ENCODE data around the gene SKI. TPM values are rescaled to one million over a fixed set of nuclear protein-coding genes. Genes with fewer than 3 reads are reported as not detected.

The SKI gene
- total and polyA plus RNA-seq, 9 of the 15 experiments (the other 6 are each of a cell fraction or from before 2014, with no cell fraction given) = 0.10 to 60.5 (median 4.6) TPM

DNA sequence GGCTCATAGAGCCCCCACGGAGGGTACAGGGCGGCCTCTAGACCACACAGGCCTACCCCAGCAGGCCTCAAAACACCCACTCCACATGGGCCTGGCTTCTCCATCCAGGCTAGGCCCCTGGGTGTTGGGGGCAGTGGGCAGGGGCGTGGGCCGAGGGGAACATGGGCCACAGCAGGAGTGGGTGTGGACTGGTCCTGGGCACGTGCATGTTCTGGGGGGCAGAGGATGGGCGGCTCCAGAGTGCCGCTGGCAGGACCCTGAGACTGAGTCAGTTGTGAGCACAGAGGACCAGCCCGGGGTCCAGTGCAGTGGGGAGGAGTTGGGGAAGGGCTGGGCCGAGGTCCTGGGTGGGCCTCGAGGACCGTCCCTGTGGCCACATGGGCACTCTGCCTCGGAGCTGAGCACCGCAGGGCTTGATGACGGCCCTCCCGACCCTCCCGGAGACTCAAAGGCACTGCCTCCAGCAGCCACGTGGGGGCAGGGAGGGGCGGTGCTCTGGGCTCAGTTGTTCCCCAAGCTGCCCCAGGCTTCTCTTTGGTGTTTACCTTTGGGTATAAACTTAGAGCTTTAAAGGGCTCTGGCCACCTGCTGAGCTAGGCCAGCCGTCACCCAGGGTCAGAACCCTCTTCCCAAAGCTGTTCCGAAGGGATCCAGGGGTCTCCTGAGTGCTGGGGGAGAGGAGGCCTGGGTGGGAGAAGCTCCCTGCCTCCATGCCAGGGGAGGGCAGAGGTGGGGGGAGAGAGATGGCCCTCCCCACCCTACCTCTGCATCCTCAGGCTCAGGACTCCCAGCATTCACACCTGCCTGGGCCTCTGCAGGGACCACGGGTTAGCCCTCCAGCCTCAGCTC lies 83.3 kb downstream of the SKI start (continued):
- TF ChIP-seq, protein P1, sequence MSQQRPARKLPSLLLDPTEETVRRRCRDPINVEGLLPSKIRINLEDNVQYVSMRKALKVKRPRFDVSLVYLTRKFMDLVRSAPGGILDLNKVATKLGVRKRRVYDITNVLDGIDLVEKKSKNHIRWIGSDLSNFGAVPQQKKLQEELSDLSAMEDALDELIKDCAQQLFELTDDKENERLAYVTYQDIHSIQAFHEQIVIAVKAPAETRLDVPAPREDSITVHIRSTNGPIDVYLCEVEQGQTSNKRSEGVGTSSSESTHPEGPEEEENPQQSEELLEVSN (IDR thresholded peaks at IDR 0.05; ENCODE audit: borderline replicate concordance in 1 of 2, extremely low read depth in 1 of 2, insufficient read depth in 1 of 2, insufficient read length in 1 of 2, low read depth in 1 of 2, low read length in 1 of 2, poor library complexity in 1 of 2, severe bottlenecking in 1 of 2) = peak in 1 of 2 experiments; percentile 34
- TF ChIP-seq GATAD2B (IDR thresholded peaks at IDR 0.05; ENCODE audit: borderline replicate concordance) (no peak), DNMT1 (IDR thresholded peaks at IDR 0.05) (no peak), WHSC1 (IDR thresholded peaks at IDR 0.05; ENCODE audit: low read length) (no peak), CTBP1 (IDR thresholded peaks at IDR 0.05; ENCODE audit: borderline replicate concordance) (0 out of 2 replicates have a peak, but pooled peaks have one; percentile 18), XRCC5 (IDR thresholded peaks at IDR 0.05; ENCODE audit: low read depth, low read length) (peak; percentile 70; the same call in 1 of the 2 replicates), GTF2A2 (tag; IDR thresholded peaks at IDR 0.05) (no peak), TAF1 (IDR thresholded peaks at IDR 0.05; ENCODE audit: control insufficient read depth, extremely low read depth, insufficient read depth, low read length, severe bottlenecking) (no peak), FOXJ3 (CRISPR knock-in tag; IDR thresholded peaks at IDR 0.05) (no peak), PRMT5 (CRISPR knock-in tag; IDR thresholded peaks at IDR 0.05) (no peak), HDAC3 (IDR thresholded peaks at IDR 0.05; ENCODE audit: borderline replicate concordance, partially characterized antibody) (no peak), ZNF146 (CRISPR knock-in tag; IDR thresholded peaks at IDR 0.05; ENCODE audit: unreplicated experiment) (no peak), CC2D1A (IDR thresholded peaks at IDR 0.05) (no peak)
- TF ChIP-seq, protein P2, sequence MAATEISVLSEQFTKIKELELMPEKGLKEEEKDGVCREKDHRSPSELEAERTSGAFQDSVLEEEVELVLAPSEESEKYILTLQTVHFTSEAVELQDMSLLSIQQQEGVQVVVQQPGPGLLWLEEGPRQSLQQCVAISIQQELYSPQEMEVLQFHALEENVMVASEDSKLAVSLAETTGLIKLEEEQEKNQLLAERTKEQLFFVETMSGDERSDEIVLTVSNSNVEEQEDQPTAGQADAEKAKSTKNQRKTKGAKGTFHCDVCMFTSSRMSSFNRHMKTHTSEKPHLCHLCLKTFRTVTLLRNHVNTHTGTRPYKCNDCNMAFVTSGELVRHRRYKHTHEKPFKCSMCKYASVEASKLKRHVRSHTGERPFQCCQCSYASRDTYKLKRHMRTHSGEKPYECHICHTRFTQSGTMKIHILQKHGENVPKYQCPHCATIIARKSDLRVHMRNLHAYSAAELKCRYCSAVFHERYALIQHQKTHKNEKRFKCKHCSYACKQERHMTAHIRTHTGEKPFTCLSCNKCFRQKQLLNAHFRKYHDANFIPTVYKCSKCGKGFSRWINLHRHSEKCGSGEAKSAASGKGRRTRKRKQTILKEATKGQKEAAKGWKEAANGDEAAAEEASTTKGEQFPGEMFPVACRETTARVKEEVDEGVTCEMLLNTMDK (IDR thresholded peaks at IDR 0.05; ENCODE audit: borderline replicate concordance, insufficient read depth, low read depth, low read length, poor library complexity, severe bottlenecking) = no peak
- TF ChIP-seq, protein P3, sequence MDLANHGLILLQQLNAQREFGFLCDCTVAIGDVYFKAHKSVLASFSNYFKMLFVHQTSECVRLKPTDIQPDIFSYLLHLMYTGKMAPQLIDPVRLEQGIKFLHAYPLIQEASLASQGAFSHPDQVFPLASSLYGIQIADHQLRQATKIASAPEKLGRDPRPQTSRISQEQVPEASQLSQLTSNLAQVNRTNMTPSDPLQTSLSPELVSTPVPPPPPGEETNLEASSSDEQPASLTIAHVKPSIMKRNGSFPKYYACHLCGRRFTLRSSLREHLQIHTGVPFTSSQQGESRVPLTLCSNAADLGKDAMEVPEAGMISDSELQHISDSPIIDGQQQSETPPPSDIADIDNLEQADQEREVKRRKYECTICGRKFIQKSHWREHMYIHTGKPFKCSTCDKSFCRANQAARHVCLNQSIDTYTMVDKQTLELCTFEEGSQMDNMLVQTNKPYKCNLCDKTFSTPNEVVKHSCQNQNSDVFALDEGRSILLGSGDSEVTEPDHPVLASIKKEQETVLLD (IDR thresholded peaks at IDR 0.05) = no peak
- TF ChIP-seq, protein P4, sequence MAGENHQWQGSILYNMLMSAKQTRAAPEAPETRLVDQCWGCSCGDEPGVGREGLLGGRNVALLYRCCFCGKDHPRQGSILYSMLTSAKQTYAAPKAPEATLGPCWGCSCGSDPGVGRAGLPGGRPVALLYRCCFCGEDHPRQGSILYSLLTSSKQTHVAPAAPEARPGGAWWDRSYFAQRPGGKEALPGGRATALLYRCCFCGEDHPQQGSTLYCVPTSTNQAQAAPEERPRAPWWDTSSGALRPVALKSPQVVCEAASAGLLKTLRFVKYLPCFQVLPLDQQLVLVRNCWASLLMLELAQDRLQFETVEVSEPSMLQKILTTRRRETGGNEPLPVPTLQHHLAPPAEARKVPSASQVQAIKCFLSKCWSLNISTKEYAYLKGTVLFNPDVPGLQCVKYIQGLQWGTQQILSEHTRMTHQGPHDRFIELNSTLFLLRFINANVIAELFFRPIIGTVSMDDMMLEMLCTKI (IDR thresholded peaks at IDR 0.05; ENCODE audit: partially characterized antibody) = no peak
- TF ChIP-seq, protein P5, sequence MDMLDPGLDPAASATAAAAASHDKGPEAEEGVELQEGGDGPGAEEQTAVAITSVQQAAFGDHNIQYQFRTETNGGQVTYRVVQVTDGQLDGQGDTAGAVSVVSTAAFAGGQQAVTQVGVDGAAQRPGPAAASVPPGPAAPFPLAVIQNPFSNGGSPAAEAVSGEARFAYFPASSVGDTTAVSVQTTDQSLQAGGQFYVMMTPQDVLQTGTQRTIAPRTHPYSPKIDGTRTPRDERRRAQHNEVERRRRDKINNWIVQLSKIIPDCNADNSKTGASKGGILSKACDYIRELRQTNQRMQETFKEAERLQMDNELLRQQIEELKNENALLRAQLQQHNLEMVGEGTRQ (CRISPR knock-in tag; IDR thresholded peaks at IDR 0.05) = peak; percentile 55
- TF ChIP-seq, protein P6, sequence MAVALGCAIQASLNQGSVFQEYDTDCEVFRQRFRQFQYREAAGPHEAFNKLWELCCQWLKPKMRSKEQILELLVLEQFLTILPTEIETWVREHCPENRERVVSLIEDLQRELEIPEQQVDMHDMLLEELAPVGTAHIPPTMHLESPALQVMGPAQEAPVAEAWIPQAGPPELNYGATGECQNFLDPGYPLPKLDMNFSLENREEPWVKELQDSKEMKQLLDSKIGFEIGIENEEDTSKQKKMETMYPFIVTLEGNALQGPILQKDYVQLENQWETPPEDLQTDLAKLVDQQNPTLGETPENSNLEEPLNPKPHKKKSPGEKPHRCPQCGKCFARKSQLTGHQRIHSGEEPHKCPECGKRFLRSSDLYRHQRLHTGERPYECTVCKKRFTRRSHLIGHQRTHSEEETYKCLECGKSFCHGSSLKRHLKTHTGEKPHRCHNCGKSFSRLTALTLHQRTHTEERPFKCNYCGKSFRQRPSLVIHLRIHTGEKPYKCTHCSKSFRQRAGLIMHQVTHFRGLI (CRISPR knock-in tag; IDR thresholded peaks at IDR 0.05) = no peak

All from K562 (cell line).